SK-N-SH treated with all-trans-retinoic acid at 6 μM for 48 hours (cell line): Measurements from ENCODE around the gene NUP42.

Experiments
- ATAC-seq: fragments of 200-7000 bp; cut with Tn5 transposase; 3 replicates; pipeline ENCODE4 v1.9.1; 2020; ENCODE audit warnings: mild to moderate bottlenecking, moderate library complexity
- ARNTL ChIP-seq: fragments of 450-650 bp; formaldehyde crosslinking; IDR thresholded peaks from 2 replicates; pipeline ENCODE4 v1.5.0; 2020; ENCODE audit warnings: low read depth, mild to moderate bottlenecking, moderate library complexity, borderline replicate concordance
- BACH2 ChIP-seq: fragments of 250-450 bp; sonication (Bioruptor Pico); IDR thresholded peaks from 2 replicates; pipeline ENCODE4 v1.9.0; 2021; ENCODE audit warnings: mild to moderate bottlenecking, borderline replicate concordance
- CREB5 ChIP-seq: fragments of 250-450 bp; sonication (Bioruptor Pico); IDR thresholded peaks from 2 replicates; pipeline ENCODE4 v1.5.1; 2020; ENCODE audit warnings: low read depth, mild to moderate bottlenecking, moderate library complexity
- CSRNP3 ChIP-seq: fragments of 250-450 bp; sonication (Bioruptor Pico); IDR thresholded peaks from 2 replicates; pipeline ENCODE4 v1.5.1; 2021; ENCODE audit warnings: mild to moderate bottlenecking, moderate library complexity
- ISL1 ChIP-seq: fragments of 250-450 bp; sonication (Bioruptor Pico); IDR thresholded peaks from 2 replicates; pipeline ENCODE4 v2.1.2; 2022; ENCODE audit warnings: mild to moderate bottlenecking, moderate library complexity
- OSR1 ChIP-seq: fragments of 250-450 bp; sonication (Bioruptor Pico); IDR thresholded peaks from 2 replicates; pipeline ENCODE4 v1.8.0; 2022; ENCODE audit warnings: moderate library complexity, mild to moderate bottlenecking, inconsistent platforms
- PATZ1 ChIP-seq: fragments of 250-450 bp; sonication (Bioruptor Pico); IDR thresholded peaks from 2 replicates; pipeline ENCODE4 v1.8.0; 2020; ENCODE audit warnings: mild to moderate bottlenecking, moderate library complexity, borderline replicate concordance
- POU6F1 ChIP-seq: fragments of 250-450 bp; sonication (Bioruptor Pico); IDR thresholded peaks from 2 replicates; pipeline ENCODE4 v1.8.0; 2021; ENCODE audit warnings: low read depth, mild to moderate bottlenecking, moderate library complexity, borderline replicate concordance
- RARB ChIP-seq: fragments of 250-450 bp; sonication (Bioruptor Pico); IDR thresholded peaks from 2 replicates; pipeline ENCODE4 v1.8.0; 2021; ENCODE audit warnings: mild to moderate bottlenecking, moderate library complexity
- SNAI2 ChIP-seq: fragments of 250-450 bp; sonication (Bioruptor Pico); IDR thresholded peaks from 2 replicates; pipeline ENCODE4 v1.5.0; 2020; ENCODE audit warnings: mild to moderate bottlenecking, moderate library complexity
- TCF4 ChIP-seq: fragments of 250-450 bp; sonication (Bioruptor Pico); IDR thresholded peaks from 2 replicates; pipeline ENCODE4 v1.8.0; 2021; ENCODE audit warnings: mild to moderate bottlenecking, moderate library complexity, borderline replicate concordance
- TSHZ2 ChIP-seq: fragments of 250-450 bp; sonication (Bioruptor Pico); IDR thresholded peaks from 2 replicates; pipeline ENCODE4 v1.5.0; 2020; ENCODE audit warnings: mild to moderate bottlenecking, moderate library complexity
- ZC3H10 ChIP-seq: fragments of 250-450 bp; sonication (Bioruptor Pico); IDR thresholded peaks from 2 replicates; pipeline ENCODE4 v1.5.1; 2021; ENCODE audit warnings: mild to moderate bottlenecking, moderate library complexity
- ZFP3 ChIP-seq: fragments of 250-450 bp; sonication (Bioruptor Pico); IDR thresholded peaks from 2 replicates; pipeline ENCODE4 v1.5.0; 2020; ENCODE audit warnings: mild to moderate bottlenecking, moderate library complexity
- ZFP30 ChIP-seq: fragments of 450-650 bp; formaldehyde crosslinking; IDR thresholded peaks from 2 replicates; pipeline ENCODE4 v1.5.0; 2022; ENCODE audit warnings: mild to moderate bottlenecking, moderate library complexity
- ZNF565 ChIP-seq: fragments of 450-650 bp; formaldehyde crosslinking; conservative IDR thresholded peaks from 2 replicates; pipeline ENCODE4 v1.5.0; 2020; ENCODE audit warnings: low read depth, mild to moderate bottlenecking, moderate library complexity
- ZNF70 ChIP-seq: fragments of 450-650 bp; formaldehyde crosslinking; IDR thresholded peaks from 2 replicates; pipeline ENCODE4 v1.5.0; 2020; ENCODE audit warnings: mild to moderate bottlenecking, moderate library complexity
- ZNF8 ChIP-seq: fragments of 450-650 bp; formaldehyde crosslinking; IDR thresholded peaks from 2 replicates; pipeline ENCODE4 v1.5.0; 2020; ENCODE audit warnings: mild to moderate bottlenecking, moderate library complexity

Gene NUP42

GRCh38 chr7:23210506-23210905, 28.7 kb downstream of the NUP42 start (continued):
- TF ChIP-seq CSRNP3 (CRISPR knock-in tag) (no peak), ZFP3 (no peak), ZNF565 (CRISPR knock-in tag) (no peak), ZNF8 (CRISPR knock-in tag) (no peak), TCF4 (CRISPR knock-in tag) (no peak), ZFP30 (no peak), ARNTL (CRISPR knock-in tag) (no peak), POU6F1 (CRISPR knock-in tag) (no peak), ISL1 (CRISPR knock-in tag) (no peak), ZNF70 (no peak)

GRCh38 chr7:23211589-23211988, 29.7 kb downstream of the NUP42 start:
- no peak for TF ChIP-seq ZNF70
- TF ChIP-seq ZFP3 = no peak
- no peak for TF ChIP-seq BACH2 (CRISPR knock-in tag)
- TF ChIP-seq, all 23 proteins: peak for 0
- no peak for ATAC-seq

GRCh38 chr7:23212395-23212794, 30.5 kb downstream of the NUP42 start:
- no peak for ATAC-seq
- no peak for TF ChIP-seq PATZ1 (CRISPR knock-in tag)
- no peak for TF ChIP-seq ARNTL (CRISPR knock-in tag)
- no peak for TF ChIP-seq ZNF70
- TF ChIP-seq ZFP30 = no peak

- ATAC-seq = no peak
- TF ChIP-seq ZC3H10 (CRISPR knock-in tag) (no peak), POU6F1 (CRISPR knock-in tag) (no peak), OSR1 (CRISPR knock-in tag) (no peak), ZNF70 (no peak), ZNF8 (CRISPR knock-in tag) (no peak), ZFP3 (no peak), CREB5 (no peak), TSHZ2 (CRISPR knock-in tag) (no peak), RARB (CRISPR knock-in tag) (no peak), SNAI2 (CRISPR knock-in tag) (no peak)
These were observed 31.0 kb downstream of the NUP42 start for GRCh38 chr7:23212841-23213240.
